VCaP (cell line): ENCODE data around the gene EFNA1.

Experiments
- H3K27ac ChIP-seq: fragments of 450-650 bp; 2 replicates; pipeline ENCODE4 v1.5.1; 2017
- TF ChIP-seq, protein P1 (sequence below): fragments of 450-650 bp; conservative IDR thresholded peaks from 2 replicates; pipeline ENCODE4 v1.5.1; 2017; ENCODE audit warnings: mild to moderate bottlenecking, moderate library complexity

Gene EFNA1

DNA sequence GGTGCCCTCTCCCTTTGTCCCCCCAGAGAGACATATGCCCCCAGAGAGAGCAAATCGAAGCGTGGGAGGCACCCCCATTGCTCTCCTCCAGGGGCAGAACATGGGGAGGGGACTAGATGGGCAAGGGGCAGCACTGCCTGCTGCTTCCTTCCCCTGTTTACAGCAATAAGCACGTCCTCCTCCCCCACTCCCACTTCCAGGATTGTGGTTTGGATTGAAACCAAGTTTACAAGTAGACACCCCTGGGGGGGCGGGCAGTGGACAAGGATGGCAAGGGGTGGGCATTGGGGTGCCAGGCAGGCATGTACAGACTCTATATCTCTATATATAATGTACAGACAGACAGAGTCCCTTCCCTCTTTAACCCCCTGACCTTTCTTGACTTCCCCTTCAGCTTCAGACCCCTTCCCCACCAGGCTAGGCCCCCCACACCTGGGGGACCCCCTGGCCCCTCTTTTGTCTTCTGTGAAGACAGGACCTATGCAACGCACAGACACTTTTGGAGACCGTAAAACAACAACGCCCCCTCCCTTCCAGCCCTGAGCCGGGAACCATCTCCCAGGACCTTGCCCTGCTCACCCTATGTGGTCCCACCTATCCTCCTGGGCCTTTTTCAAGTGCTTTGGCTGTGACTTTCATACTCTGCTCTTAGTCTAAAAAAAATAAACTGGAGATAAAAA is 40.7 kb upstream of the EFNA1 start:
- TF ChIP-seq, protein P1, sequence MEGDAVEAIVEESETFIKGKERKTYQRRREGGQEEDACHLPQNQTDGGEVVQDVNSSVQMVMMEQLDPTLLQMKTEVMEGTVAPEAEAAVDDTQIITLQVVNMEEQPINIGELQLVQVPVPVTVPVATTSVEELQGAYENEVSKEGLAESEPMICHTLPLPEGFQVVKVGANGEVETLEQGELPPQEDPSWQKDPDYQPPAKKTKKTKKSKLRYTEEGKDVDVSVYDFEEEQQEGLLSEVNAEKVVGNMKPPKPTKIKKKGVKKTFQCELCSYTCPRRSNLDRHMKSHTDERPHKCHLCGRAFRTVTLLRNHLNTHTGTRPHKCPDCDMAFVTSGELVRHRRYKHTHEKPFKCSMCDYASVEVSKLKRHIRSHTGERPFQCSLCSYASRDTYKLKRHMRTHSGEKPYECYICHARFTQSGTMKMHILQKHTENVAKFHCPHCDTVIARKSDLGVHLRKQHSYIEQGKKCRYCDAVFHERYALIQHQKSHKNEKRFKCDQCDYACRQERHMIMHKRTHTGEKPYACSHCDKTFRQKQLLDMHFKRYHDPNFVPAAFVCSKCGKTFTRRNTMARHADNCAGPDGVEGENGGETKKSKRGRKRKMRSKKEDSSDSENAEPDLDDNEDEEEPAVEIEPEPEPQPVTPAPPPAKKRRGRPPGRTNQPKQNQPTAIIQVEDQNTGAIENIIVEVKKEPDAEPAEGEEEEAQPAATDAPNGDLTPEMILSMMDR, result no peak
- H3K27ac ChIP-seq, result no peak overlapping the region

DNA sequence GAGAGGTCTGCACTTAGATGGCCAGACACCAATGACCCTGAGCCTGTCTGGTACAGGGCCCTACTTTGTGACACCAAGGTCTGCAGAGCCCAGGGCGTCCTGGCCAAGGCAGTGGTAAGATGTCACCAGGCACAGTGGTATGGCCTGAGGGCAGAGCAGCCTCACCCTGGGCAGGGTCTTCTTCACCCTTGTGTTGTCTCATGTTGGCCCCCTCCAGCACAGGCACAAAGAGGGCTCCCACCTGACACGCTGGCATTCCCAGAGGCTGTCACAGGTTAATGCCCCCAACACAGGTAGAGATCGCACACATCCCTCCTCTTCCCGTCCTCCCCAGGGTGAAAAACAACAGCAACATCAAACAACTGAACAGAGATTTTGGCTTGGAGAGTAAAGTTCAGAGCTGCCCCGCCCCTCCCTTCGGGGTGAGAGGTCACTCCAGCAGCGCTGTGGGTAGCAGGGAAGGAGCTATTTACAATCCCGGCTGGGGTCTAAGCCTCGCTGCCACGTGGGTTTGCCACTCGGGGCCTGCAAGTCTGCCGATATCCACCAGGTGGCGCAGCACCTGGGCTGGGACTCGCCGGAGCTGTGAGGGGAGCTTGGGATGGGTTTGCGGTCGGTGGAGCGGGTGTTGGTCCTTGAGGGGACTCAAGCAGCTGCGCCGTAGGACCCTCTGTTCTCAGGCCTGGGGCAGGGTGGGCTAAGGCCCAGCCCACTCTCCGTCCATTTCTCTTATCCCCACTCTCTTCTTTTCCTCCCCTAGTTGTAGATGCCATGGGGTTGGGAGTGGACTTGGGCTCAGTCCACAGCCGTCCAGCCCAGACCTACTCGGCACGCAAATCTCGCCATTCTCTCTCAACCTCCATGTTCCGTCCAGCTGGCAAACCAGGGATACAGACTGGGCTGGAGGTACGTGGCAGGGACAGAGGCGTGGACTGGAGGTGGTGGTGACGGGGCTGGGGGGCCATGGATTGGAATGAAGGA is 36.3 kb upstream of the EFNA1 start:
- TF ChIP-seq, protein P1, result peak; percentile 97
- H3K27ac ChIP-seq, result no peak overlapping the region

DNA sequence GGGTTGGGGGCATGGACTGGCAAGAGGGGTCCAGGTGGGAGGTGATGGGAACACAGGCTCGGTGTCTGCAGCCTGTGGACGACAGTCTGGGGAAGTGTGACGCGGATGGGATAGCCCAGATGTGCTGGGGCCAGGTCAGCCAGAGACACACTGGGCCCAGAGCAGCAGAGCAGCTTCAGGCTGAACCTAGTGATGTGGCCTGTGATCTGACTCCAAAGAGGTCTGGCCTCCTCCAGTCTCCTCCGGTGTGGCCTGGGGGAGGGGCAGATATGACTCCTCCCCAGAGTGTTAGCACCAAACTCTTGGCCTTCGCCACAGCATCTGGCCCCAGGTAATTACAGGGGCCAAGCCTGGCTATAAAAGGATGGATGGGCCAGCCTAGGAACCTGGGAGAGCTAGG is 35.5 kb upstream of the EFNA1 start:
- no peak overlapping the region for H3K27ac ChIP-seq
- TF ChIP-seq, protein P1, result no peak

DNA sequence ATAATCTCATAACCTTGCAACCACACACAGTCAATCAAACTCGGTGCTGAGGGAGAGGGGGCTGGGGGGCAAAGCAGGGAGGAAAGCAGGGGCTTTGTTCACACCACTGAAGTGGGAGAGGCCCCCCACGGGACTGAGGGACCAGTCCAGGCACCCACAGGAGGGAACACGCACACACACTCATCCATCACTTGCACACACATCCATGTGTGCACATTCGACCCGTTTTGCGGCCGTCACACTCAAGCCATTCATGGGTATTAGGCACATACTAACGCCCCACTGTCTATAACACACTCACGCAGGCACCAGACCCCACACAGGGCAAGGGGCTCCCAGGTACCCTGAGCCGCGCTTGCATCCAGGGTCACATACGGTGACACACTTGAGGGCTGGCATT is 35.0 kb upstream of the EFNA1 start:
- no peak overlapping the region for H3K27ac ChIP-seq

DNA sequence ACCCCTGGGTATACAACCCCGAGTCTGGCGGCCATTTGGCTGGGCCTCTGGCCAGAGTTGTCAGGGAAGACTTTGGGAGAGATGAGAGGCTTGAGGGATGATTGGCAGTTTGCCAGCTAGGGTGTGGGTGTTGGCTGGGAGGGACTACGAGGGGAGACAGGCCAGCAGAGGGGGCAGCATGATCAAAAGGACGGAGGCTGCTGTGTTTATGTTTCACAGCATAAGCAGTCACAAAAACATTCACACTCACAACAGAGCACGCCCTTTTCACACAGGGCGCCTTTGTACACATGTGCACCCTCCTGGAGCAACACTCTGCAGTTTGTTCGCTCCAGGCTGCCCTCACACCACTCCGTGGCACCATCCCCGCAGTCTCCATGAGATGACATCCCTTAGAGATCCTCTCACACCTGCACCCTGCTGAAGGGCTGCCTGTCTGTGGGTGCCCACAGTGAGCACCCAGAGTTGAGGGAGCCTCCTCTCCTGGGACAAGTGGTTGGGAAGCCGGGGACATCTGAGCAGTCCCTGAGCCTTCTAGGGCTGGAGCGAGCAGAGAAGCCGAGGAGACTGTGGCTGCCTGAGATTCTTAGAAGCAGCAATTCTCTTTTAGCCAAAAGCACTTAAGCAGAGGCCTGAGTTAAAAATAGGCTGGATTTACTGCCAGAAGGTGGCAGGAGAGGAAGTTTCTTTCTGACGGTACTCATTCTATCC is 33.6 kb upstream of the EFNA1 start:
- peak overlapping the region; percentile 34; the same call in 1 of the 2 replicates for H3K27ac ChIP-seq
- TF ChIP-seq, protein P1, result peak; percentile 72

More for the DNA sequence above, 35.0 kb upstream of the EFNA1 start:
- TF ChIP-seq, protein P1, result no peak

DNA sequence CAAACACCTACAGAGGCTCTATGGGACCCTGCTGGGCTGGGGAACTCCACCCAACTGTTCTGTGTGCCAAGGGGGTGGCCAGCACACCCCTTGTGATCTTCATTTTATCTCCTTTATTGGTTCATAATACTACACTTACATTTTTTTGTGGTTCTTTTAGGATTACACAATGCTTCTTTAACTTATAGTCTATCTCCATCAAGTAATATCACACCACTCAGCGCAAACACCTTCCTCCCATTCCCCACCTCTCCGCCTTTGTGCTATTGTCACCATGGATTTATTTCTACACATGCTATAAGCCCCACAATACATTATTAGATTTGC is 33.1 kb upstream of the EFNA1 start:
- H3K27ac ChIP-seq, result peak overlapping the region; percentile 34; the same call in 1 of the 2 replicates
- TF ChIP-seq, protein P1, result peak; percentile 27

DNA sequence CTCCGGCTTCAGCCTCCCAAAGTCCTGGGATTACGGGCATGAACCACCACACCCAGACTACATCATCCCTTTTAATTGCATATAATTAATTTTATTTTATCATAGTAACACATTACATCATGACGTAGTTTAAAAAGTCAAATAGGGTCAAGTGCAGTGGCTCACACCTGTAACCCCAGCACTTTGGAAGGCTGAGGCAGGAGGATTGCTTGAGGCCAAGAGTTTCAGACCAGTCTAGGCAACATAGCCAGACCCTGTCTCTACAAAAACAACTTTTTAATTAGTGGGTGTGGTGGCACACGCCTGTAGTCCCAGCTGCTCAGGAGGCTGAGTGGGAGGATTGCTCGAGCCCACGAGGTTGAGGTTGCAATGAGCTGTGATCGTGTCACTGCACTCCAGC is 28.3 kb upstream of the EFNA1 start:
- TF ChIP-seq, protein P1, result no peak
- H3K27ac ChIP-seq, result no peak overlapping the region
